HG03342 (cell line): ENCODE results near the gene RABL6.
"Not testable (repeated sequence)": the region's sequence is repeated elsewhere in the genome, so short reads cannot be mapped to it uniquely, and the experiment has no call there.

ENCODE experiments used
- ATAC-seq: cut with Tn5 transposase; IDR thresholded peaks from one replicate; pipeline ENCODE4 v1.9.1; 2021; ENCODE audit warnings: mild to moderate bottlenecking, moderate library complexity; ENCODE audit not compliant: unreplicated experiment

The RABL6 gene

DNA sequence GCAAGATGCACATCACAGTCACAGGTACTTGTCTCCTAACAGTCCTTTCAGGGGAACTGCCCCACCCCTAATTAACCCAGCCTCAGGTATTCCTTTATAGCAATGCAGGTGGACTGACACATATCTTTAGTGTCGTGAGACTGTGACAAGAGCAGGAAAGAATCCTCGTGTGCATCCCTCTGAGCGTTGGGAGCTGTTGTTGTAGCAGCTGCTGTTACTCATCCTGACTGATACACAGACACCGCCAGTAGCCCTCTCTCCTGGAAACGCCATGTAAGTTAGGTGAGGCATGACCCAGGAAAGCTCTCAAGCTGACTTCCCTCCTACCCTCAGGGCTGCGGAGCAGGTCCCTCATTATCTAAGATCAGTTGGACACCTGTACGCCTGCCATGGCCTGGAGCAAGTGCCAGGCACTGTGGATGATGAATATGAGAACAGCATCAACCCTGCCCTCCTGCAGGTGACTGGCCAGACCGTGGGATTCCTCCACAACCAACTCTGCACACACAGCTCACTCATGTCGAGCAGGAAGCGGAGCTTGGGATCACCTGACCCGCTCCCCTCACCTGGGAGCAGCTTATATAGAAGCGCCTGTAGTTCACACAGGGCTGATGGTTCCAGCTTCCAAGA, 33.2 kb upstream of the RABL6 start:
- no peak for ATAC-seq

- no peak for ATAC-seq
These were observed 32.6 kb upstream of the RABL6 start for GRCh38 chr9:136775191-136775590.

- no peak for ATAC-seq
These were observed 30.8 kb upstream of the RABL6 start for GRCh38 chr9:136776947-136777346.

DNA sequence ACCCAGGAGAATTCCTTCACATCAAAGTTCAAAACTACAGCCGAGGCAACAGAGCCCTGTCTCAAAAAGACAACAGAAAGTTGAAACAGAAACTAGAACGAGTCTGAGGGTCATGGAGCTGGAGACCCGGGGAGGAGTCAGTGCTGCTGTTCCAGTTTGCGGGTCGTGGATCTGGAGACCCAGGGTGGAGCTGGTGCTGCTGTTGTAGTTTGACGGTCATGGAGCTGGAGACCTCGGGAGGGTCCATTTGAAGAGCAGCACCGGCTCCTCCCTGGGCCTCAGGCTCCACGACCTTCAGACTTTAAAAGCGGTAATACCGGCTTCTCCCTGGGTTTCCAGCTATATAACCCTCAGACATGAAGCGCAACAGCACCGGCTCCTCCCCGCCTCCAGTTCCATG, 30.4 kb upstream of the RABL6 start:
- ATAC-seq, result no peak

- no peak for ATAC-seq
These were observed 27.9 kb upstream of the RABL6 start for GRCh38 chr9:136779808-136780207.

DNA sequence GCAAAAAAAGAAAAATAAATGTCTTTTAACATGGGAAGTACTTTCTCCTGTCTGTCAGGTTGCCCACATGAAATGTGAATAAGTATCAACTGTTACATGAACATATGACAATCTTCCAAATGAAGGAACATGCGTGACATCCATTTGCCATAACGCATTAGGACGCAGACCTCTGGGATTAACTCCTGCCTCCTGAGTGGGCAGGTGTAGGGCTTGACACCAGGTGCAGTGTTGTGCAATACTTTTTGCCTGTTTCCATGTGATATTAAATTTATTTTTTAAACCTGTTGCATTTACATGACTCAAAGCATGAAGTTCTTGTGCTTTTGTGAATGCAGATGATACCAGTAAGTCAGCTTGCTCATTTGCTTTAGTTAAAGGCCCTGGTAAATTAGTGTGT, 25.3 kb upstream of the RABL6 start:
- ATAC-seq, result no peak

DNA sequence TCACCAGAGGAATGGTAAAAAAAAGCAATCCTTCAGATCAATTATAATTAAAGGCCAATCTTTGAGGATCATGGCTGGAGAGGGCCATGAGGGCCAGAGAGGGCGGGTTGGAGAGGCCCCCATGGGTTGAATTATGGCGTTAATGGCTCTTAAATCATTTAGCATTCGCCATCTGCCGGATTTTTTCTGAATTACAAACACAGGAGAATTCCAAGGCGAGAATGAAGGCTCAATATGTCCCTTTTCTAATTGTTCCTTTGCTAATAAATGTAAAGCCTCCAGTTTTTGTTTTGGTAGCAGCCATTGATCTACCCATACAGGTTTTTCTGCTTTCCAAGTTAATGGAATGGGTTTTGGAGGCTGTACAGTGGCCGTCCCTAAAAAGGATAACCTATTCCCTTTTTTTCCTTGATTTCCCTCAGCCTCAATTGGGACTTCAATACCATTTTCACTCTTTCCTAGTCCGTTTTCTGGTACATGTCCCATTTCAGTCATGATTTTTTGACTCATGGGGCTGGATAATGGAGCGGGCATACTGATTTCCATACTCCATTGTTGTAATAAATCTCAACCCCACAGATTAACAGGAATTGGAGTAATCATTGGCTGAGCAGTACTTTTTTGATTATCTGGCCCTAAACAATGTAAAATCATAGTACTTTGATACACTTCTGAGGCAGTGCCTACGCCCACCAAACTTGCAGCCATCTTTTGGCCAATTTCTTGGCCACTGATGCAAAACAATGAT, 23.3 kb upstream of the RABL6 start:
- ATAC-seq, result no peak

DNA sequence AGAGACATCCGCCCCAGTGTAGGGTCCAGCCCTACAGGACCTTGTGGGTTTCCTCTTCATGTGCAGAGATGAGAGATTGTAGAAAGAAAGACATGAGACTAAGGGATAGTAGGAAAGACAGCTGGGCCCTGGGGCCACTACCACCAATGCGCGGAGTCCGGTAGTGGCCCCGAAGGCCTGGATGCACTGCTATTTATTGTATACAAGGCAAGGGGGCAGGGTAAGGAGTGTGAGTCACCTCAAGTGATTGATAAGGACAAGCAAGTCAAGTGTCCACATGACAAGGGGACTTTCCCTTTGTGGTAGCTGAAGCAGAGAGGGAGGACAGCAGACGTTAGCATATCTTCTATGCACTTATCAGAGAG, 22.8 kb upstream of the RABL6 start:
- ATAC-seq, result no peak

DNA sequence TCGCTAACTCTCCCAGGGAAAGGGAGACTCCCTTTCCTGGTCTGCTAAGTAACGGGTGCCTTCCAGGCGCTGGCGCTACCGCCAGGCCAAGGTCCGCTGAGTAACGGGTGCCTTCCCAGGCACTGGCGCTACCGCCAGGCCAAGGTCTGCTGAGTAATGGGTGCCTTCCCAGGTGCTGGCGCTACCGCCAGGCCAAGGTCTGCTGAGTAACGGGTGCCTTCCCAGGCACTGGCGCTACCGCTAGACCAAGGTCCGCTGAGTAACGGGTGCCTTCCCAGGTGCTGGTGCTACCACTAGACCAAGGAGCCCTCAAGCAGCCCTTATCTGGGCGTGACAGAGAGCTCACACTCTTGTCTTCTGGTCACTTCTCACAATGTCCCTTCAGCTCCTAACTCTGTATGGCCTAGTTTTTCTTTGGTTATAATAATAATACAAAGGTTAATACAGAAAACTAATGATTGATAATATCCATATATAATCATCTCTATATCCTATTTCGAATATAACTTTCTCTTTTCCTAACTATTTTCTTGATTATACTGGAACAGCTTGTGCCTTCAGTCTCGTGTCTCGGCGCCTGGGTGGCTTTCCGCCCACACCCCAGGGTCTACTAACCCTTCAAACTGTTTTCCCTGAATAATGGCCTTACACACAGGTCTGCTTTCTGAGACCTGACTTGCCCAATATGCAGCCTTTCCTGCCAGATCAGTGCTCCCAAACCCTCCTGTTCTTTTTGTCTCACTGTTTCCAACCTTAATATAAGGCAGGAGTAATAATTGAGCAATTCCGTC, 22.0 kb upstream of the RABL6 start:
- ATAC-seq, result not testable (repeated sequence)

DNA sequence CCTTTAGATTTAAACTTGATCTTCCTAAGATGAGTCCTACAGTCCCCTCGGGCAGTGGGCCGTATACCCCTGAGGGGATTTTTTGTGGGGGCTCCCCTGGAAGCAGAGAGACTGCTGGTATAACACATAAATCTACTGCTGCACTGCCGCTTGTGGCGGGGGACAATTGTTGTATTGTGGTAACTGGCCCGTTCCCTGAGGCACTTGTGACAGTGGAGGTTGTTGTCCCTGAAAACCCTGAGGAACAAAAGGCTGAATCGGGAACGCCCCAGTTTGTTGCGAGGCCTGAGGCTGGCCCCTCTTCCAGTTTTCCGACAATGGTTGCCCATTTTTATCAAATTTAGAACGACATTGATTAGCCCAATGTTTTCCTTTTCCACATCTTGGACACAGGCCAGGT, 21.3 kb upstream of the RABL6 start:
- ATAC-seq, result no peak

- not testable (repeated sequence) for ATAC-seq
These were observed 20.8 kb upstream of the RABL6 start for GRCh38 chr9:136786983-136787382.

GRCh38 chr9:136787690-136788400, 19.9 kb upstream of the RABL6 start:
- no peak for ATAC-seq

DNA sequence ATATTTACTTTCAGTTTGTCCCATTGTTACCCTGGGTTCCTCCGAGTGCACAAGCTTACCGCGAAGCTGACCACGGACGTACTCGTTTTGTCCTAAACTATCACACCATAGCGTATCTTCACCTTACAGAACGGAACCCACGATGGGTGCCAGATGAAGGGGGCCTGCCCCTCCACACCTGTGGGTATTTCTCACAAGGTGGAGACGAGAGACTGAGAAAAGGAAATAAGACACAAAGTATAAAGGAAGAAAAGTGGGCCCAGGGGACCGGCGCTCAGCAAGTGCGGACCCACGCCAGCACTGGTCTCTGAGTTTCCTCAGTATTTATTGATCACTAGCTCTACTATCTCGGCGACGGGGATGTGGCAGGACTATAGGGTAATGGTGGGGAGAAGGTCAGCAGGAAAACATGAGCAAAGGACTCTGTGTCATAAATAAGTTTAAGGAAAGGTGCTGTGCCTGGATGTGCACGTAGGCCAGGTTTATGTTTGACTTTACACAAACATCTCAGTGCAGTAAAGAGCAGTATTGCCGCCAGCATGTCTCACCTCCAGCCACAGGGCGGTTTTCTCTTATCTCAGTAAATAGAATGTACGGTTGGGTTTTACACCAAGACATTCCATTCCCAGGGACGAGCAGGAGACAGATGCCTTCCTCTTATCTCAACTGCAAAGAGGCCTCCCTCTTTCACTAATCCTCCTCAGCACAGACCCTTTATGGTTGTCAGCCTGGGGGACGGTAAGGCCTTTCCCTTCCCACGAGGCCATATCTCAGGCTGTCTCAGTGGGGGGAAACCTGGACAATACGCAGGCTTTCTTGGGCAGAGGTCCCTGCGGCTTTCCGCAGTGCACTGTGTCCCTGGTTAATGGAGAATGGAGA, 18.9 kb upstream of the RABL6 start:
- not testable (repeated sequence) for ATAC-seq

DNA sequence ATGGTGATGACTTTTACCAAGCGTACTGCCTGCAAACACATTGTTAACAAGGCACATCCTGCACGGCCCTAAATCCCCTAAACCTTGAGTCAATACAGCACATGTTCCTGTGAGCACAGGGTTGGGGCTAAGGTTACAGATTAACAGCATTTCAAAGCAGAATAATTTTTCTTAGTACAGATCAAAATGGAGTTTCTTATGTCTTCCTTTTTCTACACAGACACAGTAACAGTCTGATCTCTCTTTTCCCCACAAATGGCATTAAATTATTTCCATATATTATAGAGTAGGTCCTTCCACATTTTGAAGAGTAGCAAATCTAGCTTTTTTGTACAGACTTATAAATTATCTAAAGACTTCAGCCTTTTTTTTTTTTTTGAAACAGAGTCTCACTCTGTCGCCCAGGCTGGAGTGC, 18.2 kb upstream of the RABL6 start:
- ATAC-seq, result no peak

- ATAC-seq, result peak; percentile 83
These were observed 16.9 kb upstream of the RABL6 start, which contains the start of gene TMEM141 for GRCh38 chr9:136790640-136791515. TSS of gene TMEM141 (plus strand) at chr9:136791344. CDS start at chr9:136791371, 27 bp downstream.

DNA sequence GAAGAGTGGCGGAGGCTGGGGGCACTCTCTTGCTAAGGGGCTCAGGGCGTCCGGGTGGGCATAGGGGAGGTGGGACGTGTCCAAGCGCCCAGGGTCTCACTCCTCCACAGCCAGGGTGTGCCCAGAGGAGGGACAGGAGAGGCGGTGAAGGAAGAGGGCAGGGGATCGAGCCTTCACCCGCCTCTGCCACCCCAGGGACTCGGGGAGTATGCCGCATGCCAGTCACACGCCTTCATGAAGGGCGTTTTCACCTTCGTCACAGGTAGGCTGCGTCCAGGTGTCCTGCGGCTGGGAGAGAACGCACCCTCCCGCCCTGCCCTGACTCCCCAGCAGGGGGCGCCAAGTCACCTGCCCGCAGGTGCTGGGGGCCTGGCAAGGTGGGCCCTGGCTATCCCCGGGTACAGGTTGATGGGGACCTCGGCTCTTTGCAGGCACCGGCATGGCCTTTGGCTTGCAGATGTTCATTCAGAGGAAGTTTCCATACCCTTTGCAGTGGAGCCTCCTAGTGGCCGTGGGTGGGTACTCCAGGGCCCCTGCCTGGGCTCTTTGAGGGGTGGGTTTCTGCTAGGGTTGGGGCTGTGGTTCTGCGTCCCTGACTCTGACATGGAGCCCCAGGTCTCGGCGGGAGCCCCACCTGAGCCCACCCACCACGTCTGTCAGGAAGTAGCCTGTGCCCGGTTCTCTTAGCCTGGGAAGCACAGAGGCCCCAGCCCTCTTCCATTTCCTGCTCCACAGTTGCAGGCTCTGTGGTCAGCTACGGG, 16.1 kb upstream of the RABL6 start:
- ATAC-seq, result no peak

GRCh38 chr9:136792321-136793085, 15.2 kb upstream of the RABL6 start:
- no peak for ATAC-seq
